NCI-H69 (cell line): ENCODE data around the gene ZCCHC24.

Experiments used
- DNase-seq: peaks from one replicate; lab custom pipeline; 2025; lab: John Stamatoyannopoulos, UW

Gene ZCCHC24

DNA sequence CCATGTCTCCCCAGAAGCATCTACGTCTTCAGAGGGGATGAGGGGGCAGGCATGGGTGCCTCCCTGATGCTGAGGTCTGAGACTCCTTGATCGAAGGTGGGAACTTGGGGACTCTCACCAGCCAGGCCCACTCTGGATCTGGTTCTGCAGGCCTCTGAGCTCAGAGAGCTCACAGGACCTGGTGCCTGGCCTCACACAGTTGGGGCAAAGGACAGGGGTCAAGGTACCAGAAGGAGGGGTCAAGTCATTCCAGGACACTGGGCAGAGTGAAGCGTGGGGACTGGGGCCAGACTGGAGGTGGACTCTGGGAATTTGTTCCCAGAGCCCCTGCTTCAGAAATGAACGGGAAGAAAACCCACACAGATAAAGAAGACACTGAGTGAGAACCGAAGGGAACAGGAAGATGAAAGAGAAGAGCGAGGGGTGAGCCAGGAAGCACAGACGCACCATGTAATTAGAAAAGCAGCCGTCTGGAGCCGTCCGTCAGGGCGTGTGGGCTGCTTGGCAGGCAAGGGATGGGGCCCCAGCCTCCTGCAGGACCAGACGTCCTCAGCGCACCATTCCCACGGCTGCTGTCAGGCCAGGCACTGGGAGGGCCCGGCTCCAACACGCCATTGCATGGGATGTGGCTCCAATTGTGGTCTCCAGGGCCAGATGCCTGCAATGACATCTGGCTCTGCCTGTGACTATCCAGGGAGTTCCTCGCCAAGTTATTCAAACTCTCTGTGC, 47.7 kb downstream of the ZCCHC24 start:
- peak; percentile 56 for DNase-seq

DNA sequence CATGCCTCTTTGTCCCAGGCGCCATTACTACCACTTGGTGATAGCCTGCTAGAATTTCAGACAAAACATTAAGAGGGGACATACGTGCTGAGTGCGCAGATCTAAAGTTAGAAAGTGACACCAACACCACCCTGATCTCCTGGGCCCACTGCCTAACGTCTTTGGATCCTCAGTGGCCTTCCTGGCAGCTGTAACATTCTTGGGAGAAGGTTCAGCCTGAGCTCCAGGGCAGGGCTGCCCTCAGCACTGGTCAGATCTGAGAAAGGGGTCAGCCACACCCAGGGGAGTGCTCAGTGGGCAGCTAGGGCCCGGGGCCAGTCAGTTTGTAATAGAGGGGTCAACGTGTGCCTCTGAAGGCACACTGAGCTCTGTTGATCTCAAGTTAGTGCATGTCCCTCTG, 48.4 kb downstream of the ZCCHC24 start:
- no peak for DNase-seq

DNA sequence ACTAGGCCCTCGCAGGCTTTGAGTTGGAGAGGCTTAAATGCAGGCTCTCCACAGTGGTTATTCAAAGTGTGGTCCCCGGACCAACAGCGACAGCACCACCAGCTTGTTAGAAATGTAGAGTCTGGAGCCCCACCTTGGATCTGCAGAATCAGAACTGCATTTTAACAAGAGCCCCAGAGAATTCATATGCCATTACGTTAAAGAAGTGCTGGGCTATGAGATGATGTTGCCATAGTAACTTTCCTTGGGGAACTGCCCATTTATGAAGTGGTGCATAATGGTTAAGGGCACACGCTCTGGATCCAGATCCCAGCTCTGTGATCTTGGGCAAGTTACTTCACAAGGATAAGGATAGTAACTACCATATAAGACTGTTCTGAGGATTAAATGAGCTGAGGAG, 48.9 kb downstream of the ZCCHC24 start:
- DNase-seq = no peak

DNA sequence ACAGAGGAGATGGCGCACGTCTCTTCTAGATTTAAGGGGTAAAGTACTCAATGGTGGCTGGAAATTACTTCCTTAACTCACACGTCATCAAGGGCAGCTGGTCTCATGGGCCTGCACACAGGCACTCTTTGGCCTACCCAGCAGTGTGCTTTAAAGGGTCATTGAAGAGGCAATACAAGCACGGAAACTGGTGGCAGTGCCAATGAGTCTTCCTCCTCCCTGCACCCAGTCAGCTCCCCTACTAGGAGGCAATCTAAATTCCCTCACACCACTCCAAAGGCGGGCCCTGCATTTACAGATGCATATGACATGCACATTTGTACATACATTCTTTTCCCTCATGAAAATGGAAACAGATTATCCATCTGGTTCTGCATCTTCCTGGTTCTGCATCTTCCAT, 50.8 kb downstream of the ZCCHC24 start:
- no peak for DNase-seq

DNA sequence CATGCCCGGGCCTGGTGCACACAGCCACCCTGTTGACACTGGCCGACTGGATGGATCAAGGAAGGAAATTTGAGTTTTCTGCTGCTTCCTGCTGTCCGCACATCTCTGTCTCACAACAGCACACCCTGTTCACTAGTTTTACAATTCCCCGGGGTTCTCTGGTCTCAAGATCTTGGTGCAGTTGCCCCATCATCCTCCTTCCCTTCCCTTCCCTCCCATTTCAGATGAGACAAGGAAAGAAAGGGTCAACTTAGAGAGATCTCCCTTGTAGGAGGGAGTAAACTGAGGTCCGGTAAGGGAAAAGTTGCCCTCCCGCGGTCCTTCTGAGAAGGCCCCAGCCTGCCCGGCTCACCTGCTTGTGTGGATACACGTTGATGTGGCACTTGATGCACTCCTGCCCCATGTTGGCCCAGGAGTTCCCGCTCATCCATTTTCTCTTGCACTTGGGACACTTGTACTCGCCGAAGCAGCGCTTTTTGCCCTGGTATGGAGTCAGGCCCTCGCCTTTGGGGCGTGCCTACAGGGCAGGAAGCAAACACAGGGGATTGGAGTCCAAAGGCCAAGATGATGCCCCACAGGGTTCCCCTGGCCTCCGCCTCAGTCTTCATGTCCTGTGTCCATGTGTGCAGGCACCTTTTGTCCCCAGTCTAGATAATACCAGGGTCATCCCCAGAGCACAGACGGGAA, 51.4 kb downstream of the ZCCHC24 start:
- no peak for DNase-seq

DNA sequence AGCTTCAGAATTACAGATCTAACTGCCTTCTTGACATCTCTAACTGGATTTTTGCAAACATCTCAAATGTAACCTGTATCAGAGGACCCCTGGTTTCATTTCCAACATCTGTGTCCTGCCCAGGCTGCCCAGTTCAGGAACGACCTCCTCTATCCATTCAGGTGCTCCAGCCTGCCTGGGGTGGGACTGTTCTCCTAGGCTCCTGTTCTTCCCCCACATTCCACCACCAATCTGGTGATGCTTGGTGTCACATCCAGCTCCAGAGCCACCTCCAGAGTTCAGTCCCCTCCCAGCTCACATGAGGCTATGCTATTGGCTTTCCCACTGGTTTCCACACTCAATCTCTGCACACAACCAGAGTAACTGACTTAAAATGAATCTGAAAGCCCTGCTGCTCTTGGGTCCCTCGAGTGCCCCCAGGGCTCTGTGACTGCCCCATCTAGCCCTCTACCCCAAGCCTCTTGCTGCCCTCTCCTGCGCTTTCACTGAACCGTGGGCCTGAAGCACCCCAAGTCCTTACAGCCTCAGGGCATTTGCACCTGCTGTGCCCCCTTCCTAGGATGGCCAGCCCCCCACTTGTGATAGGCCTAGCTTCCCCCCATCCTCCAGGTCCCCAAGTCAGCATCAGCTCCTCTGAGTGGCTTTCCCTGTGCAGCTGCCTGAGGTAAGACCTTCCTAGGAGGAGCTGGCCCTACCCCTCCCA, 52.1 kb downstream of the ZCCHC24 start:
- DNase-seq = no peak

DNA sequence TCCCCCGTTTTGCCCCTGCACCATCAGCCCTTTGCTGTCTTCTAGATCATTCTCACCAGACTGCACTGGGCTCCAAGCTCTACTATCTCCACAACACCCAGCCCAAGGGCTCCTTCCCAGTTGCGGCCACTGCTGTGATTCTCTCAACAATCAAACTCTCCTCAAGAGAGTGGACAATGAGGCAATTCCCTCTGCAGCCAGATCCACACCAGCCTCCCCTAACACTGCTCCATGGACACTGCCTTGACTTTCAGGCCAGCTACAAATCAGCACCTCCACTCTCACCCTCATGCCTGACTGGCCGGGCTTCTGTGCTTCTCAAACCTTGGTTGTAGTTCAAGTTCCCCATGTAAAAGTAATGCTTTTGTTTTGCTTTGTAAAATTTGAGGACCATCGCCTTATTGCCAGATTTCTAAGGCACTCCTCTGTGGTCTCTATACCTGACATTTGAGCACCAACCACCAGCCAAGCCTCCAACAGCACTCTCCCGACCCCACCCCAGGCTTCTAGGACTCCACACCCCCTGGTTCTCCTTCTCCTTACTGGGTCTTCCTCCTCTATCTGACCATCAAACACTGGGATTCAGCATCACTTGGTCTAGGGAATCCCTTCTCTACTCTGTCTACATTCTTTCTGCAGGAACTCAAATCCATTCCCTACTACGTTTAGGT, 52.8 kb downstream of the ZCCHC24 start:
- DNase-seq = no peak

DNA sequence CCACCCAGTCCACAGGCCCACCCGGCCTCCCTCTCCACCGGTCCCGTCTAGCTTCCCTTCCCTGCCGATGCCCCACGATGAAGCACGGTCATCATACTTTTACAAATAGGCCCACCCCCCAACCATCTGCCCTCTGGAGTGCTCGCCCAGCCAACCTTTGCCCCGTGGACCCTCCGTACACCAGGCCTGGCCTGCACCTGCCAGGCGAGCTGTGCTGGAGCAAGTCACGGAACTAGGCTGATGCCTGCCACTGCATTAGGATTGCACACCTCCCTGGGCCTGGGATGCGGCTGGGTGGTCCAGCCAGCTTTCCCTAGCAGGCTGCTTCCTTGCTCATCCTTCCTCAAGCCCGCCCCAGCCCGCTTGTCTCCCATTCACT, 53.4 kb downstream of the ZCCHC24 start:
- DNase-seq = no peak

DNA sequence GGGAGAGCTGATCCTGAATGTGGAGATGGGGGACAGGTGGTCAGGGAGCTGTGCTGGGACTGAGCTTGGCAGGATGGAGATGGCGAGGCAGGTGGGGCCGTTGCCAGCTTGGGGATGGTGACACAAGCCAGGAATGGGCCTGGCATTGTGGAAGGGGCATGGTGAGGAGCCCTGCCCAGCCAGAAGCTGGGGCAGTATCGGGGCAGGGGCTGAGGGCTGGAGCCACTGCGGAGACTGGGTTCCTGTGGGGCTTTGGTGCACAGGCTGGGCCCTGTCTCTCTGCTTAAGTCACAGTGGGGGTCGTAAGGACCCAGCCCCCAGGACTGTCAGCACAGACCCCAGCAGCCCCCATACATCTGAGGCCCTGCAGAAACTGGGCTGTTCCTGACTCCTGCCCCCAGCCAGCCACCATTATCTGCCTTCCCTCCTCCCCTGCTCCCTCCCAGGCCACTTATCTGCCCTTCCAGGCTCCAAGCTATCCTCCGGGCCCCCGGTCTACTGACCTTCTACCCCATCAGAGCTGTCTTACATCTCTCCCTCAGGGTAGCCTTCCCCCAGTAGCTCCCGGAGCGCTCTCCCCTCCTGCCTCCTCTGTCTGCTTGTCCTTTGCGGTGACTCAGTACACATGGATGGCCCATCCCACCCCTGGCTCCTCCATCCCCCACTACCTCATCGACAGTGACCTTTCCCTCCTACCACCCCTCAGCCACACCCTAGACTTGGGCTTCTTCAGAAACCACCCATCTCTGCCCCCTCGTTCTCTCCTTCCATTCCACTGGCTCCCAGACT, 54.0 kb downstream of the ZCCHC24 start:
- no peak for DNase-seq

DNA sequence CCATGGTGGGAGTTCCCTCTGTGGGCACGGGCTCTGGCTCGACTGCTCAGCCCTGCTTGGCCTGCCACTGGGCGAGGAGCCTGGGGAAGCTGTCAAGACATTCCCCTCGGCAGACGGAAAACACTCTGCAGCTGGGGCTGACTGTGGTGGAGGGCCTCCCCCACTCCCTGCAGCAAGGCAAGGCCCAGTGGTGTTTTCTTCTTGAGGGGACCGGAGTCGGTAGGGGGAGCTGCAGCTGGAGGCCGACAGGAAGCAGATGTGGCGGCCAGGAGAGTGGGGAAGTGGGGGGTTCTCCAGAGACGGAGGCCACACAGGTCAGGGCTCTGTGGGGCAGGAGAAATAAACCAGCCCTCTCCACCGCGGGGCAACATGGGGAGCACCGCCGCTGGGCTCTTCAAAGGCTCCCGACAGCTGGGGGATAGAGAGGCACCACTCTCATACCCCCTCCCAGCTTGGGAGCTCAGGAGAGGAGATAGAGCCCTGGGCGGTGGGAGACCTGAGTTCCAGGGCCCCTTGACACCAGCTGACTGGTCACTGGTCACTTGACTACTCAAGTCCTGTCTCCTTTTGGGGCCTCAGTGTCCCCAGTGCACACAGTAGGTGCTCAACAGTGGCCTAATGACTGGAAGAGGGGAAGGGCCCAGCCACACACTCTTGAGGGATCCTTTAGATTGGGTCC, 54.7 kb downstream of the ZCCHC24 start:
- DNase-seq = no peak

DNA sequence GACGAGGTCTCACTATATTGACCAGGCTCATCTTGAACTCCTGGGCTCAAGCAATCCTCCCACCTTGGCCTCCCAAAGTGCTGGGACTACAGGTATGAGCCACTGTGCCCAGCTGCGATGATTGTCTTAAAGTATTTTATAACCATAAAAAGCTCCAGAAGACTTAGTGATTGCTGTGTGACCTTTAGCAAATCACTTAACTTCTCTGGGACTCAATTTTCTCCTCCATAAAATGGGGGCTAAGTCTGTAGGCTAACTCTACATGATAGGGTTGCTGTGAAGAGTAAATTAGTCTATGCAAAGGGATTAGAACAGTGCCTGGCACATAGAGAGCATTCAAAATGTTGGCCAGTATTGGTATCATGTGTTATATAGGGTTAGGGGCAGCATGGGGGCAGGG, 55.4 kb downstream of the ZCCHC24 start:
- DNase-seq = no peak

DNA sequence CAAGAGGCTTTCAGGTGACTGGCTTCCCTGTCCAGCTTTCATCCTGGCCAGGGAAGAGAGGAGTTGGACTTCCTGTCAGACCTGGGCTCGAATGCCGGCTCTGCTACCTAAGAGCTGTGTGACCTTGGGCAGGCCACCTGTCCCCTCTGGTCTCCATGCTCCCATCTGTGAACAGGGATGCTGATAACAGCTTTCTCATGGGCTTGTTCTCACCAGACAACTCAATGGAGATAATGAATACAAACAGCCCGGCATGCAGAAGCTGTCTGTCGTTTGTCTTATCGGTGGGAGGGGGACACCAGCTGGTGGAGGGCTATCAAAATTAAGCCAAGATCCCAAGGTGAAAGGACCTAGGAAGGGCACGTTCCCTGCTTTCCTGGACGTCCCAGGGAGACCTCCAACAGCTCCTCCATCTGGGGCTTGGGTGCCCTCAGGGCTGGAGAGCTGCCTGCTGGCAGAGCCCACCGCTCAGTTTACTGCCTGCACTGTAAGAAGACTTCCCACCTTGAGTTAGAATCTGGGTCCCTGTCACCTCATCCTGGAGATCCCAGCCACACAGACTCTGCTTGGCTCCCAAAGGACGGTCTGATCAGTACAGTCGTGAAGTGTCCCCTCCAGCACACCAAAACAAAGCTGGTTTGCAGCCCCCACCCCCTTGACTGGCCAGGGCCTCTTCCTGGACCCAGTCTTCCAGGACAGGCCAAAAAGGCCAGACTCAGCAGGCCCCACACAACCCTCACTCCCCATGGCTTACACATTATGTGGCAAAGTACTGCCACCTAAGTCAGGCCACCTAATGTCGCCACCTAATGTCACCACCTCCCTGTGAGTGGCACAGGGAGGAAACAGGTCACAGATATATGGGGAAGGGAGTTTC, 57.2 kb downstream of the ZCCHC24 start:
- DNase-seq = peak; percentile 15

DNA sequence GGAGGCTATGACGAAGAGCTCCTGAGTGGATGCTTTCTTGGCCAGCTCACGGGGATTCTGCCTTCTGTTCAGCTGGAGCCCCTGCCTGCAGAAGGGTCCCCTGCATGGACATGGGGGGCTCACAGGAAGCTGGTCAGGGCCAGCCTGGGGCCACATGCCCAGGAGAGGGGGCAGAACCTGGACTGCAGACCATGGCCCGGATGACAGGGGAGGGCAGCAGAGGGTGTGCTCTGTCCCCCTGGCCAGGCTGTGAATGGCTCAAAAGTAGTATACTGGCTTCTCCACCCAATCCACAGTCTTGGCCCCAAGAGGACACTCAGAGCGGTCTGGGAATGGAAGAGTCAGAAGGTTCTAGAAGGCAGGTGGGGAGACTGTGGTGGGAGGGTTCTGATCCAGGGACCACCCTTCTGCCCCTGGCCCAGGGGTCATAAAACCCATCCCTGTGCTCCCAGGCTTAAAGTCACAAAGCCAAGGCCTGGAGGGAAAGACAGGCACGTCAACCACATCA, 57.9 kb downstream of the ZCCHC24 start:
- DNase-seq = no peak

DNA sequence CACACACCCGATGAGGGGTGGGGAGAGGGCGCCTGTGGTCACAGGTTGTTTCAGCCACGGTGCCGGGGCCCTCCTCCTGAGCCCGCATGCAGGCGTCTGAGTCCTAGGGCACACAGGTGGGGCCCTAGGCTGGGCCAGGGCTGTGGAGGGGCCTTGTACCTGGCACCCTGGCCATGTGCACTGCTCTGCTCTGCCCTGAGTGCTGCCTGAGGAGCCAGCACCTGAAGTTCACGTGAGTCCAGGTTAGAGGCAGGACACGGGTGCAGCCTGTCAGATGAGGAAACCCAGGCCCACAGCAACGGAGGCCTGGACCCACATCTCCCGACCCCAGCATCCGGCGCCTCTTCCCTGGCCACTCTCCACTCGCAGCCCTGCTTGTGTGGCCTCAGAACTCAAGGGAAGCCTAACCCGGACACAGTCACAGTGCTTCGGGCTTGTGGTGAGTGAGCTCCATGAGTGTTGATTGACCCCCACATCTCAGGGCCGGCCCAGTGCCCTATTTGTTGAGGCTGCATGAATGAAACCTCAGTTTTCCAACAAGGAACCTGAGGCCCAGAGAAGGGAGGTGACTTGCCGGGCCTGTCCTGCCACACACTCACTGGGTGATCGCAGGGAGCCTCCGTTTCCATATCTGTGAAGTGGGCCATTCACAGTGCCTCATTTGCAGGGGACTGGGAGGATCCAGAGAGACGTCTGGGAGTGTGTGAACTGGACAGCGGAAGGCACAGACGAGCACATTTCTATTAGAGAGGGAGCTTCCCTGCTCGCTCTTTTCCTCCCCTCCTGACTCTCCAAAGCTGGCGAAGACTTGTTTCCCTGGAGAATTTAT, 58.6 kb downstream of the ZCCHC24 start:
- no peak for DNase-seq

DNA sequence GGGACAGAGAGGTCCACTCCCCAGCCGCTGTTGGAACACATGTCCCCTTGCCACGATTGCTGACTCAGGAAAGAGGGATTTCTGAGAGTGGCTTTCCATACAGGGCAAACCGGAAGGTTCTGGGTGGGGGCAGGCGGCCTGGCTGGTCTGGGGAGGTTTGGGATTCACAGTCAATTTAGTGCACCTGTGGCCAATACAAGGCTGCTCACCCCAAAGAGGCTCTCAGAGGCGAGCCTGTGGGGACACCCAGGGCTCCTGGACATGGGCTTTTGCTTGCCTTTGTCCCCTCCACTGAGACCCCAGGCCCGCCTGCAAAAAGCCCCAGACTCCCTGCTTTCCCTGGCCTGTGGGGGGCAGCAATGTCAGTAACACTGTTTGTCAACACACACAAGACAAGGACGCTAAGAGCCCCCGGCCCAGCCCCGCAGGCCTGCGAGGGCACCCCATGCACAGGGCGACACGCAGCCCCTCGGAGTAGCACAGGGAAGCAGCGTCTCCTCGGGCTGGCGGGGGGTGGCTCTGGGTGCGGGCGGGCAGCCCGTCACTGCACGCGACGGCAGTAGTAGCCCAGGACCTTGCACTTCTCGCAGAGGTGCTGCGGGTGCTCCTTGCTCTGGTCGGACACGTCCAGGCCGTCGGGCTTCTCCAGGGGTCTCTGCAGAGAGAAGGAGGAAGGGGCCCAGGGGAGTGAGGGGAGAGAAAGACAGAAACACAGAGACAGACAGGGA, 59.5 kb downstream of the ZCCHC24 start:
- no peak for DNase-seq

DNA sequence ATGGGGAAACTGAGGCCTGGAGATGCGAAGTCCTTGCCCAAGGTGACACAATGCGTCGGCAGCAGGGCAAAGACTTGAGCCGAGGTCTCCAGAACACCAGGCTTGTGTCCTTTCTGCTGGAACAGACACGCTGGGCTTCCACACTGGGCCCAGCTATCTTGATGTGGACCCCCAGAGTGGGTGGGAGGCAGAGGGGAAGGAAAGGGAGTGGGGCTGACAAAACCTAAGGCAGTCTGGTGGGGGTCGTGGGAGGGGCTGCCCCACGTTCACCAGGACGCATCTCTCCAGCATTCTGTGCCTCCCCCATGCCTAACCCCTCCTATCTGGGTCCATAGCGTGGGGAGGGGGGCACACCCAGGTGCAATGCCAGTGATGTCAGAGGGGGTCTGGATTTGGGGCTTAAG, 60.0 kb downstream of the ZCCHC24 start:
- no peak for DNase-seq

DNA sequence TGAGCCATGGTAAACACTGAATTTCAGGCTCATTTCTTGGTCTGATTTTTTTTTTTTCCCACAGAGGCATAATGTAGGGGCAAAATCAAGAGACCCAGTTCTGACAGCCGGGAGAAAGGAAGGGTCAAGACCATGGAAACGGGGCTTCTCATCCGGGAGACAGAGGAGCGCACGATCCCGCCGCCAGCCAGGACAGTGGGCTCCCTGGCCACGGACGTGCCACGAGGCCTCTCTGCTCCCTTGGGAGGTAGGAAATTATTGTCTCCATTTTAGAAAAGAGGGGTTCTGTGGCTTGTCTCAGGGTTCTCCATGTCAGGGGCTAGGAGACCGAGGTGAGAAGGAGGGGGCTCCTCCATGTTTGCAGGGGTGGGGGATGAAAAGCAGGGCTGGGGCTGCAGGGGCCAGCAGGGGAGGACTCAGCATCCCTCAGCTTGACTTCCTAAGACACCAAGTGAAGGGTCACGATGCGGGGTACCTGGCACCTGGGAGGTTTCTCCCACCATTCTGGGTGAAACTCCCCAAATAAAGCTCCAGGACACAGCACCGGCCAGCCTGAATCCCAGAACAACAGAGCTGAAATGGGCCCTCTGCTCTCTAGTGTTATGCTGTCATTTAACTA, 60.5 kb downstream of the ZCCHC24 start:
- DNase-seq = no peak

DNA sequence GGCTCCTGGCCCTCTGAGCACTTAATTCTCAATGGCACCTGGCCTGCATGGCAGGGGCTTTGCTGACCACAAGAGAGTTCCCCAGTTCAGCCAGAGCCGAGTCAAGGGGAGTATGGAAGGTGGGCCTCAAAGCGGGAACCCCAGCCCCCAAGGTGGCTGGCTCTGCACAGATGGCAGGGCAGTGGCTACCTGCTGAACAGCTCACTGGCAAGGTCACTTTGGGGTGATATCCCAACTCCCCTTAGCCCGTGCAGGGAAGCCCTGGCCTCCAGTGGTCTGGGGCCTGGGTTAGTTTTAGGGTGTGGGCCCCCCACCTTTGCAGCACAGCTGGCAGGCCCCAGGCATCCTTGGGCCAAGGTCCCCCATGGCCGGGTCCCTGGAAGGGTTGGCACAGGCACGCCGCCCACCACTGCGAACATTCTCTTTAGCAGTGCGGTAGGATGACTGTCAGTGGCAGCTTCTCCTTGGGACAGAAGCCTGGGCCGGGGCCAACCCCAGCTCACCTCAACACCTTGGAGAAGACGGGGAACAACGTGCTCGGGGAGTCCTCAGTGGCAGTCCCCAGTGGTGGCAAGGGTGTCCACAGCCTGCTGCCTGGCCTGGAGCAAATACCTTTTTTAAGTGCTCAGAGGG, 61.3 kb downstream of the ZCCHC24 start:
- no peak for DNase-seq
